ENCODE results near the gene WDTC1.

GRCh38 chr1:27267153-27267552 lies 32.7 kb downstream of the WDTC1 start:
- no peak for TF ChIP-seq POLR2AphosphoS5 (IDR thresholded peaks at IDR 0.05; ENCODE audit: low read depth, low read length)
- no peak for TF ChIP-seq TAF1 (IDR thresholded peaks at IDR 0.05; ENCODE audit: borderline replicate concordance, insufficient read depth, low read length)
- no peak for TF ChIP-seq FOXP2 (optimal IDR thresholded peaks at IDR 0.05; ENCODE audit: borderline replicate concordance, extremely low read depth, extremely low read length, insufficient read depth)
- TF ChIP-seq REST (IDR thresholded peaks at IDR 0.05; ENCODE audit: insufficient read depth in 1 of 2, low read depth in 2 of 2, low read length in 2 of 2): no peak

Measured in PFSK-1 (cell line).